ENCODE results near the gene RMDN2. TPM values are rescaled to one million over a fixed set of nuclear protein-coding genes. Genes with fewer than 3 reads are reported as not detected.
A peak's percentile ranks its signal among the peaks of the same experiment; 100 is the strongest.

RMDN2 gene
- polyA plus RNA-seq, 1 experiment: 5.7 TPM

DNA sequence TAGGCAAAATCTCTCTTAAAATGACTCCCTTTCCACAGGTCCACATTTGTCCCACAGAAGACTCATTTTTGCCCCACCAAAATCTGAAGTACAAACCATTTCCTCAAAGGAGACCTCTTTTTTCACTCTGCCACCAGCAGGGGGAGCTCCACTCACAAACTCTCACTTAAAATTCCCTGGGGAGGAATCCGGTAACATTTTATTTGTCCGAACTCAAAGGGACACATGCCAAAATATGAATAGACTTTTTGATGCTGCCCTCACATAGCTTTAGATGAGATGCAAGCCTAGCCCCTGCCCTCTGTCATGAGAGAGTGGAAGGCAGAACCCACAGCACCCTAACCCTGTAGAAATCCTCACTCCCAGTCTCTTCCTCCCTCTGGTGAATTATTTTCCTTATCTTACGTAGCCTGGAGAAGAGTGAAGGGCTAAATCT is 57.1 kb downstream of the RMDN2 start:
- Histone ChIP-seq H3K4me3 (ENCODE audit: low read depth, low read length) (no peak overlapping the region), H3K27ac (ENCODE audit: low read depth, low read length) (no peak overlapping the region), H3K9me3 (ENCODE audit: control insufficient read depth, insufficient read depth, low read length) (no peaks in the 10 kb centered on the region; the same call in 1 of the 2 replicates), H3K27me3 (ENCODE audit: control insufficient read depth, insufficient read depth, low read length) (no peaks in the 10 kb centered on the region)
- TF ChIP-seq, protein P1, sequence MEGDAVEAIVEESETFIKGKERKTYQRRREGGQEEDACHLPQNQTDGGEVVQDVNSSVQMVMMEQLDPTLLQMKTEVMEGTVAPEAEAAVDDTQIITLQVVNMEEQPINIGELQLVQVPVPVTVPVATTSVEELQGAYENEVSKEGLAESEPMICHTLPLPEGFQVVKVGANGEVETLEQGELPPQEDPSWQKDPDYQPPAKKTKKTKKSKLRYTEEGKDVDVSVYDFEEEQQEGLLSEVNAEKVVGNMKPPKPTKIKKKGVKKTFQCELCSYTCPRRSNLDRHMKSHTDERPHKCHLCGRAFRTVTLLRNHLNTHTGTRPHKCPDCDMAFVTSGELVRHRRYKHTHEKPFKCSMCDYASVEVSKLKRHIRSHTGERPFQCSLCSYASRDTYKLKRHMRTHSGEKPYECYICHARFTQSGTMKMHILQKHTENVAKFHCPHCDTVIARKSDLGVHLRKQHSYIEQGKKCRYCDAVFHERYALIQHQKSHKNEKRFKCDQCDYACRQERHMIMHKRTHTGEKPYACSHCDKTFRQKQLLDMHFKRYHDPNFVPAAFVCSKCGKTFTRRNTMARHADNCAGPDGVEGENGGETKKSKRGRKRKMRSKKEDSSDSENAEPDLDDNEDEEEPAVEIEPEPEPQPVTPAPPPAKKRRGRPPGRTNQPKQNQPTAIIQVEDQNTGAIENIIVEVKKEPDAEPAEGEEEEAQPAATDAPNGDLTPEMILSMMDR (IDR thresholded peaks at IDR 0.05; ENCODE audit: low read depth, low read length): peak; percentile 84
- no peak for DNase-seq (ENCODE audit: low read depth, low spot score)
- POLR2A ChIA-PET: no interaction called here
- CTCF ChIA-PET: interaction anchor here (0.6 to 2.1 kb wide), 21 partner anchors 10 to 786 kb away, joined by 3 to 40 read pairs (median 4); no protein-coding TSS in a partner anchor

- H3K9me3 ChIP-seq (ENCODE audit: control insufficient read depth, insufficient read depth, low read length): no peaks in the 10 kb centered on the region; the same call in 1 of the 2 replicates
- DNase-seq (ENCODE audit: low read depth, low spot score): no peak
- POLR2A ChIA-PET: no interaction called here
- CTCF ChIA-PET: interaction anchor here (0.6 to 2.1 kb wide), 15 partner anchors 9 to 785 kb away, joined by 3 to 40 read pairs (median 4); no protein-coding TSS in a partner anchor
- no peak overlapping the region for H3K27ac ChIP-seq (ENCODE audit: low read depth, low read length)
- no peaks in the 10 kb centered on the region for H3K27me3 ChIP-seq (ENCODE audit: control insufficient read depth, insufficient read depth, low read length)
- TF ChIP-seq, protein P1 (IDR thresholded peaks at IDR 0.05; ENCODE audit: low read depth, low read length): no peak
- H3K4me3 ChIP-seq (ENCODE audit: low read depth, low read length): no peak overlapping the region
Measured at GRCh38 chr2:37982847-37983246, 57.8 kb downstream of the RMDN2 start.

GRCh38 chr2:37983719-37984118 is 58.6 kb downstream of the RMDN2 start:
- Histone ChIP-seq H3K9me3 (ENCODE audit: control insufficient read depth, insufficient read depth, low read length) (no peaks in the 10 kb centered on the region), H3K27ac (ENCODE audit: low read depth, low read length) (no peak overlapping the region), H3K27me3 (ENCODE audit: control insufficient read depth, insufficient read depth, low read length) (no peaks in the 10 kb centered on the region), H3K4me3 (ENCODE audit: low read depth, low read length) (no peak overlapping the region)
- POLR2A ChIA-PET: no interaction called here
- TF ChIP-seq, protein P1 (IDR thresholded peaks at IDR 0.05; ENCODE audit: low read depth, low read length): no peak
- CTCF ChIA-PET: interaction anchor here (0.5 to 1.9 kb wide), 3 partner anchors 287 to 292 kb away, joined by 3 to 18 read pairs (median 3); no protein-coding TSS in a partner anchor
- DNase-seq (ENCODE audit: low read depth, low spot score): no peak

GRCh38 chr2:37984176-37984575 is 59.1 kb downstream of the RMDN2 start:
- TF ChIP-seq, protein P1 (IDR thresholded peaks at IDR 0.05; ENCODE audit: low read depth, low read length): no peak
- CTCF ChIA-PET: interaction anchor here (0.5 to 1.9 kb wide), 3 partner anchors 286 to 291 kb away, joined by 3 to 18 read pairs (median 3); no protein-coding TSS in a partner anchor
- DNase-seq (ENCODE audit: low read depth, low spot score): no peak
- POLR2A ChIA-PET: no interaction called here
- Histone ChIP-seq H3K27ac (ENCODE audit: low read depth, low read length) (no peak overlapping the region), H3K4me3 (ENCODE audit: low read depth, low read length) (no peak overlapping the region), H3K9me3 (ENCODE audit: control insufficient read depth, insufficient read depth, low read length) (no peaks in the 10 kb centered on the region), H3K27me3 (ENCODE audit: control insufficient read depth, insufficient read depth, low read length) (no peaks in the 10 kb centered on the region)

GRCh38 chr2:37984589-37984988 is 59.5 kb downstream of the RMDN2 start:
- CTCF ChIA-PET: interaction anchor here (0.5 to 1.9 kb wide), 6 partner anchors 9 to 311 kb away, joined by 3 to 18 read pairs (median 3); no protein-coding TSS in a partner anchor
- TF ChIP-seq, protein P1 (IDR thresholded peaks at IDR 0.05; ENCODE audit: low read depth, low read length): peak; percentile 20; the same call in 1 of the 2 replicates
- H3K27ac ChIP-seq (ENCODE audit: low read depth, low read length): no peak overlapping the region
- no peak for DNase-seq (ENCODE audit: low read depth, low spot score)
- POLR2A ChIA-PET: no interaction called here
- H3K4me3 ChIP-seq (ENCODE audit: low read depth, low read length): no peak overlapping the region
- H3K27me3 ChIP-seq (ENCODE audit: control insufficient read depth, insufficient read depth, low read length): no peaks in the 10 kb centered on the region
- no peaks in the 10 kb centered on the region for H3K9me3 ChIP-seq (ENCODE audit: control insufficient read depth, insufficient read depth, low read length)

Measured in AG04450 (cell line).